ENCODE measurements around the gene XPNPEP2. TPM values are rescaled to one million over a fixed set of nuclear protein-coding genes. Genes with fewer than 3 reads are reported as not detected.

The XPNPEP2 gene
- total RNA-seq, 4 donors from 2014 or later: 3.2 to 52.0 (median 34.1) TPM

GRCh38 chrX:129782706-129783105 lies 43.9 kb downstream of the XPNPEP2 start:
- intact Hi-C loops (cut with DNase I; ENCODE audit: low total_unique reads) (no loop called here), in situ Hi-C loops (cut with MboI; ENCODE audit: low pct_ligation_motif_present in 1 of 4, low pct_unique_long_range_greater_than_20kb in 1 of 4, low sequenced_read_pairs in 3 of 4) (no loop called here)
- H3K27me3 ChIP-seq: no peaks in the 10 kb centered on the region
- H3K4me3 ChIP-seq: no peak overlapping the region
- no peaks in the 10 kb centered on the region for H3K4me1 ChIP-seq
- H3K27ac ChIP-seq: no peak overlapping the region
- H3K9me3 ChIP-seq: no peaks in the 10 kb centered on the region
- 73% methylated on average over 4 of the region's 4 CpGs; no CpG with 5 or more reads in 1 of the 2 donors for WGBS, 2 donors (ENCODE audit: low coverage in 1 of 2)
- TF ChIP-seq POLR2A (IDR thresholded peaks at IDR 0.05) (no peak), CTCF (IDR thresholded peaks at IDR 0.05) (no peak), EP300 (IDR thresholded peaks at IDR 0.05; ENCODE audit: low read depth) (no peak)
- no peaks in the 10 kb centered on the region for H3K36me3 ChIP-seq
- no peak for DNase-seq

GRCh38 chrX:129783291-129783713 lies 44.5 kb downstream of the XPNPEP2 start:
- Histone ChIP-seq H3K27ac (no peak overlapping the region), H3K9me3 (no peaks in the 10 kb centered on the region), H3K4me3 (no peak overlapping the region), H3K27me3 (no peaks in the 10 kb centered on the region), H3K36me3 (no peaks in the 10 kb centered on the region), H3K4me1 (no peaks in the 10 kb centered on the region)
- in situ Hi-C loops (cut with MboI; ENCODE audit: low pct_ligation_motif_present in 1 of 4, low pct_unique_long_range_greater_than_20kb in 1 of 4, low sequenced_read_pairs in 3 of 4) (no loop called here), intact Hi-C loops (cut with DNase I; ENCODE audit: low total_unique reads) (no loop called here)
- TF ChIP-seq POLR2A (IDR thresholded peaks at IDR 0.05) (no peak), CTCF (IDR thresholded peaks at IDR 0.05) (no peak), EP300 (IDR thresholded peaks at IDR 0.05; ENCODE audit: low read depth) (no peak), POLR2AphosphoS5 (IDR thresholded peaks at IDR 0.05) (no peak)
- 63 to 80% methylated on average over 2 to 11 of the region's 11 CpGs for WGBS, 2 donors (ENCODE audit: low coverage in 1 of 2)
- DNase-seq: no peak

GRCh38 chrX:129784371-129784770 lies 45.6 kb downstream of the XPNPEP2 start:
- Histone ChIP-seq H3K4me1 (no peaks in the 10 kb centered on the region), H3K36me3 (no peaks in the 10 kb centered on the region), H3K9me3 (no peaks in the 10 kb centered on the region), H3K4me3 (no peak overlapping the region), H3K27ac (no peak overlapping the region), H3K27me3 (no peaks in the 10 kb centered on the region)
- TF ChIP-seq EP300 (IDR thresholded peaks at IDR 0.05; ENCODE audit: low read depth) (no peak), POLR2A (IDR thresholded peaks at IDR 0.05) (no peak), POLR2AphosphoS5 (IDR thresholded peaks at IDR 0.05) (no peak), CTCF (IDR thresholded peaks at IDR 0.05) (no peak)
- in situ Hi-C loops (cut with MboI; ENCODE audit: low pct_ligation_motif_present in 1 of 4, low pct_unique_long_range_greater_than_20kb in 1 of 4, low sequenced_read_pairs in 3 of 4) (no loop called here), intact Hi-C loops (cut with DNase I; ENCODE audit: low total_unique reads) (no loop called here)
- DNase-seq: no peak
- WGBS, 2 donors (ENCODE audit: low coverage in 1 of 2): 83% methylated on average over 7 of the region's 7 CpGs; no CpG with 5 or more reads in 1 of the 2 donors

- H3K4me3 ChIP-seq: no peak overlapping the region
- in situ Hi-C loops (cut with MboI; ENCODE audit: low pct_ligation_motif_present in 1 of 4, low pct_unique_long_range_greater_than_20kb in 1 of 4, low sequenced_read_pairs in 3 of 4) (no loop called here), intact Hi-C loops (cut with DNase I; ENCODE audit: low total_unique reads) (no loop called here)
- TF ChIP-seq POLR2A (IDR thresholded peaks at IDR 0.05): no peak
- no peak for TF ChIP-seq POLR2AphosphoS5 (IDR thresholded peaks at IDR 0.05)
- no peak for TF ChIP-seq EP300 (IDR thresholded peaks at IDR 0.05; ENCODE audit: low read depth)
- TF ChIP-seq CTCF (IDR thresholded peaks at IDR 0.05): no peak
- no peaks in the 10 kb centered on the region for H3K27me3 ChIP-seq
- no peaks in the 10 kb centered on the region for H3K4me1 ChIP-seq
- 70% methylated on average over 11 of the region's 11 CpGs; no CpG with 5 or more reads in 1 of the 2 donors for WGBS, 2 donors (ENCODE audit: low coverage in 1 of 2)
- H3K27ac ChIP-seq: peak overlapping the region in 1 of 4 donors; percentile 50
- H3K36me3 ChIP-seq: no peaks in the 10 kb centered on the region
- H3K9me3 ChIP-seq: no peaks in the 10 kb centered on the region
- DNase-seq: no peak
Observed at GRCh38 chrX:129785160-129785947, 46.6 kb downstream of the XPNPEP2 start.
